Right kidney (tissue), 1 donor: ENCODE data around the gene CDH23.

ENCODE experiments used
- DNase-seq: peaks from one replicate; pipeline ENCODE4 v3.0.0-alpha.2; 2016

Gene CDH23

GRCh38 chr10:71663311-71663710, 266.6 kb downstream of the CDH23 start:
- no peak for DNase-seq

- no peak for DNase-seq
These were observed 267.9 kb downstream of the CDH23 start for GRCh38 chr10:71664585-71664984.

- DNase-seq: no peak
These were observed 268.7 kb downstream of the CDH23 start for GRCh38 chr10:71665456-71665855.

- DNase-seq: peak; percentile 67
These were observed 270.1 kb downstream of the CDH23 start for GRCh38 chr10:71666639-71667386.

DNA sequence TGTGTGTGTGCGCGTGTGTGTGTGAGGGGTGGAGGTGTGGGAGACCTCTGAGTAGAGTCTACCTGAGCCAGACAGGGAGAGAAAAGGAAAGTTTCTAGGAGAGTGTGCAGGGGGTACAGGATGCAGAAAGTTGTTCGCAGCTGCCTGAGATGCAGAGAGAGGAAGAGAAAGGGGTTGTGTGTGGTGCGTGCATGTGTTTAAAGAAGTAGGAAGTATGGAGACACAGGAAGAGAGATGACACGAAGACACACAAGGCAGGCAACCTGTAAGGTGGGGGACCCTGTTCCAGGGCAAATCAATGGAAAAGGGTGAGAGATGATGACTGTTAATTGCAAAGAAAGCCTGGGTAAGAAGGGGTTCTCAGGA, 270.6 kb downstream of the CDH23 start:
- no peak for DNase-seq

GRCh38 chr10:71671994-71672946, 275.6 kb downstream of the CDH23 start:
- no peak for DNase-seq

DNA sequence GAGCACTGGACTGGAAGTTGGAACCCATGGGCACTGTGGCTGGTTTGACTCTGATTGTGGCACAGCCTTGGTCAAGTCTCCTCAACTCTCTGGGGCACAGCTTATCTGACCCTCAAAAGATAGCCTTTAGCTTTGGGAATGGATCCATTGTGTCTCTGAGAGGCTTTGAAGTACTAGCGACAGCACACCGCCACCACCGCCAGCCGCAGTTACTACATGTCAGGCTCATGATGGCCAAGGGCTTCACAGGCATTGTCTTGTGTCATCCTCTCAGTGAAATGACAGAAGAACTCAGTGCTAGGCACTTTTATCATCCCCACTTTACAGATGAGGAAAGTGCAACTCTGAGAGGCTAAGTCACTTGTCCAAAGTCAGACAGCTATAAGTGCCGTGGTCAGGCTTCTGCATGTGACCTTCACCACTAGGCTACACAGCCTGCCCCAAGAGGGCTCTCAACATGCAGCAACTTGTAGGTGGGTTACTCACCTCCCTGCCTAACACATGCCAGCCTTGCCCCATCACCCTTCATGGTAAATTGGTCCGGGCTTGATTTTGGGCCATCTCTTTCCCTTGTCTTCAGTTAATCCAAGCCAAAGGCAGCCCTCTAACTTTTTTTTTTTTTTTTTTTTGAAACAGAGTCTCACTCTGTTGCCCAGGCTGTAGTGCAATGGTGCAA, 278.7 kb downstream of the CDH23 start:
- DNase-seq: no peak

DNA sequence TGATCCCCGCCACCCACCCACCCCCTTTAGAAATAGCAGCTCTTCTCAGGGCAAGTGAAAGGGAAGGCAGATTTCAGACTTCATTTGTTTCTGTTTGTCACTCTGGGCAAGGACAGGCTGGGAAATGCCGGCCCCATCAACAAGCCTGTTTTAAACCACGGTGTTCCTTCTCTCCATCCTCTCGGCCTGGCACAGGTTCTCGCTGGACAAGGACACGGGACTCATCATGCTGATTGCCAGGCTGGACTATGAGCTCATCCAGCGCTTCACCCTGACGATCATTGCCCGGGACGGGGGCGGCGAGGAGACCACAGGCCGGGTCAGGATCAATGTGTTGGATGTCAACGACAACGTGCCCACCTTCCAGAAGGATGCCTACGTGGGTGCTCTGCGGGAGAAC, 280.5 kb downstream of the CDH23 start:
- no peak for DNase-seq

DNA sequence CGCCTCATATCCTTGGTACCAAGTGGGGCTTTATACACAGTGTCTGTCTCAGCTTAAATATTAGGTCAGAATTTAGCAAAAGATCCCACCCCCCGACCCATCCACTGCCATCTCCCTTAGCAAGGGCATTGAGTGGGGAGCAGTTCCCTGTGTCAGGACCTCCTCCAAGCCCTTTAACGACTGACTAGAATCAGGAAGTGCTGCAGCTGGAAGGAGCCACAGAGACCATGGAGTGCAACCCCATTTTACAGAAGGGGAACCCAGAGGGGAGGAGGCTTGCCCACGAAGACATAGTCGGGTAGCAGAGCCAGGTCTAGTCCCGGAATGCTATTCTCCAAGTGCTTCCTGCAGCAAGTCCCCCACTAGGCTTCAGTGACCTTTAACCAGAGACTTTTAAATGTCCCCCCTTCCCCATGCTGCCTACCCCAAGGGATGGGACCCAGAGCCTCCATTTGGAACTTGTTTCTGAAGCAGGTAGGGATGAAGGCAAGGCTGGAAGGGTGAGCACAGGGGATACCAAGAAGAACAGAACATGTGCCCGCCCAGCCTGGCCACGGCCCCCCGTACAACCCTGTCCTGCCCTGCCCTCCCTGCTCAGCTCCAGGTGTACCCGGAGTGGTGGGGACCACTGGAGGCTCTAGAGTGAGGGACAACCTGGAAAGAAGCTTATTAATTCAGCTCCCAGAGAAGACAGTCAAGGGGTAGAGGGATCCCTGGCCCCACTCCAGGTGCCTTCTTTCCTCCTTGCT, 281.5 kb downstream of the CDH23 start:
- DNase-seq: no peak

DNA sequence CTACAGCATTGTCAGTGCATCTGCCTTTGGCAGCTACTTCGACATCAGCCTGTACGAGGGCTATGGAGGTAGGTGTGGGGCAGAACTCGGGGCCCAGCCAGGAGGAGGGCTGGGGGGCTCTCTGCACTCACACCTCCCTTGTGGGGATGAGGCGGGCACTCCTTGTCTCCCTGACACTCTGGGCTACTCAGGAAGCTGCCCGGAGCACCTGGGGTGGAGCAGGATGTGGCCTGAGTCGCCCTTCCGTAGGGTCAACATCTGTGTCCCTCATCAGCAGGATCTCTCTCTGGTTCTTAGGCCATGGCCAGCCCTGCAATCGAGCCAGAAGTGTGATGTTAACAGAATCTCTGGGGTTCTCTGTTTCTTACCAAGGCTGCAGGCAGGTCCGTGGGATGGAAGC, 282.7 kb downstream of the CDH23 start:
- DNase-seq: no peak

DNA sequence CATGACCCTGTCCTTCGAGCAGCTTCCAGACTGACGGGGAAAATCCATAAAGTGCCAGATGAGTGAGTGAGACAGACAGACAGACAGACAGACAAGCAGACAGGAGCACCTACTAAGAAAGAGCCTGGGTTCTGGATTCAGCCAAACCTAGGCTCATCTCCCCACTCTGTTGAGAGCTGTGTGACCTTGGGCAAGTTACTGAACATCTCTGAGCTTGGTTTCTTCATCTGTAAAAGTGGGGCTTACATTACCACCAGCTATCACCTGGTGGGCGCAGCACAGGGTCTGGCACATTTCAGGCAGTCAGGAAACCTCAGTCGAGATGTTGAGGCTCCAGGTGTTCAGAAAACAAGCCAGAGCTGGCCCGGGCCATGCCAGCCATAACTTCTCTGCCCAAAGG, 285.3 kb downstream of the CDH23 start:
- no peak for DNase-seq

GRCh38 chr10:71683301-71683700, 286.6 kb downstream of the CDH23 start:
- no peak for DNase-seq

DNA sequence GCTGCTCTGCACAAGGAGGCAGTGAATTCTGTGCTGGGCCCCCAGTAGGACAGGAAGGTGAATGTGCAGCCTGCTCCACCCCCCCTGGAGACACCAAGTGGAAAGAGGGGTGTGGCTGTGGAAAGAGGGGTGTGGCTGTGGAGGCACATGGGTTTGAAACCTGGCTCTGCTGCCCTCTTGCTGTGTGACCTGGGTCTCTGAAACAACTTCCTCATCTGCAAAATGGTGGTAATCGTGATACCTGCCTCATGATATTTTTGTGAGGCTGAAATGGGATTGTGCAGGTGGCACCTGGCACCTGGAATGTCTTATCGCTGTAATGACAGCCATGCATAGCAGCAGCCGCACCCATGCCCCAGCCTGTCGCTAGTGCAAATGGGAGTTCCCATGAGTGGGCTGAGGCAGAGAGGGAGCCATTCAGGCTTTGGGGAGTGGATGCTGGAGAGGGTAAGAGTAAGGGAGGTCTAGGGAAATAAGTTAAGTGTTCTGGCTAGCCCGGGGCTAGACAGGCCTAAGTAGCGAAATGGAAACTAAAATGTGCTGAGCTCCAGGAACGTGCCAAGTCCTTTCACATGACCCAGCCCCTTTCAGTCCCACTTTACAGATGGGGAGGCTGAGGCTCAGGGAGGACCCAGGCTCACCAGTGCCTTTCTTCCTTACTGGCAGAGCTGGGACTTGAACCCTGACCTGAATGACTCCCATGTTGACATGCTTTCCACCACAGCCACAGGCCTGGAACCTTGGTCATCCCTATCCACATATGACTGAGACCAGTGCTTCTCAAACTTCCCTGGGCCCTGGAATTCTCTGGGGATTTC, 287.8 kb downstream of the CDH23 start:
- no peak for DNase-seq

DNA sequence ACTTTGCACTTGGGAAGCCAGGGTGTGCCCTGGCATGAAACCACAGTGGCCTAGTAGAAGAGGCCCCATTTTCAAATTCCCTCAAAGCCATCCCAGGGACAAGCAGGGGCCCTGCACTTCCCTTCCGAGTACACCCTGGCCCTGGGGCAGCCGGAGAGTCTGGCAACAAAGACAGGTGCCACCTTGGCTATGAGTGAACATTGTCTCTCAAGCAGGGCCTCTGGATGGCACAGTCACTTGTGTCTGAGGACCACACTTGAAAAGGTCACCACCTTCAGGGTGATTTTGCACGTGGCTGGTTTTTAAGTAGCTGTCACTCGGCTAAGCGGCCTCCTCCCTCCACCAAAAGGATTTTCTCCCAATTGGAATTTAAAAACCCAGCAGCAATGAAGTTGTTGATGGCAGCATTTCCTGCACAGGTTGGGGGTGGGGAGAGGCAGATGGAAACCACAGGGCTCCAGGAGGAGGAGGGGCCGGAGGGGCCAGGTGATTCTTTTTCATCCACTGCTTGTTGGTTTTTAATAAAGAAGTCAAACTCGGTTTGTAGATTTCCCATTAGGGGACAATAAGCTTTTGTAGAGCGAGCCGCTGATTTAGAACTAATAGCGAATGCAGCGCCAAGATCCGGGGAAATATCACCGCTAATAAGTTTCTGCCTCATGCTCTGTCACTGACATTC, 289.0 kb downstream of the CDH23 start:
- DNase-seq: no peak

GRCh38 chr10:71687077-71687476, 290.4 kb downstream of the CDH23 start:
- no peak for DNase-seq

- DNase-seq: no peak
These were observed 290.8 kb downstream of the CDH23 start for GRCh38 chr10:71687480-71687879.

DNA sequence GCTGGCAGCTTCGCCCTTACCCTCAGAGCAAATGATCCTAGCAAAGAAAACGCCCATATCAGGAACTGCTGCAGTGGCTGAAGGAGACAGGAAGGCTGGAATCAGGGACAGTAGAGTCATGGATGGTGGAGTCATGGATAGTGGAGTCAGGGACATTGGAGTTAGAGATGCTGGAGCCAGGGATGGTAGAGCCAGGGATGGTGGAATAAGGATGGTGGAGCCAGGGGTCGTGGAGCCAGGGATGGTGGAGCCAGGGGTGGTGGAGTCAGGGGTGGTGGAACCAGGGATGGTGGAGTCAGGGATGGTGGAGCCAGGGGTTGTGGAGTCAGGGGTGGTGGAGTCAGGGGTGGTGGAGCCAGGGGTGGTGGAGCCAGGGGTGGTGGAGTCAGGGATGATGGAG, 291.5 kb downstream of the CDH23 start:
- DNase-seq: no peak

GRCh38 chr10:71690094-71690720, 293.5 kb downstream of the CDH23 start:
- no peak for DNase-seq

DNA sequence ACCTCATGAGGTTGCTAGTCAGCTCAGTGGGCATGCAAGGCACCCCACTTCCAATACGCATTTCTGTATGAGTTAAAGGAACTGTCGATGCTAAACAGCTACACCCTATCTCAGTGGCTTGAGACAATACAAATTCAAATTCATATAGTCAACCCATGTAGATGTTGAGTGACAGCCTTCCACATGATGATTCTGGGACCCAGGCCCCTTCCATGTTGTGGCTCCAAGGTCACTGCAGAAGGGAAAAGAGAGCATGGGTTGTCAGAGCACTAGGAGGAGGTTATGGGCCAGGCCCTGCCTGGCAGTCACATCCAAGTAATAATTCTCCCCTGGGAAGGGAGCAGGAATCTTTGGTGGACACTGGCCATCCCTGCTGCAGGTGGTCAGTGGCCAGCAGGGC, 294.7 kb downstream of the CDH23 start:
- no peak for DNase-seq

- DNase-seq: no peak
These were observed 296.0 kb downstream of the CDH23 start for GRCh38 chr10:71692598-71693306.
